ENCODE results near the gene RCCD1.
A peak's percentile ranks its signal among the peaks of the same experiment; 100 is the strongest.

RCCD1 gene

GRCh38 chr15:90952901-90953677 lies 1.6 kb upstream of the RCCD1 start:
- no peak for DNase-seq (ENCODE audit: low read depth)
- no peak for TF ChIP-seq CTCF (conservative IDR thresholded peaks at IDR 0.05; ENCODE audit: control insufficient read depth, insufficient read depth, low read depth, low read length)
- no peak overlapping the region for H3K4me3 ChIP-seq (ENCODE audit: control insufficient read depth, low read depth, low read length)

- DNase-seq (ENCODE audit: low read depth), result no peak
- no peak for TF ChIP-seq CTCF (conservative IDR thresholded peaks at IDR 0.05; ENCODE audit: control insufficient read depth, insufficient read depth, low read depth, low read length)
- peak overlapping the region; percentile 73 for H3K4me3 ChIP-seq (ENCODE audit: control insufficient read depth, low read depth, low read length)
Observed at GRCh38 chr15:90953947-90954711, 555 bp upstream of the RCCD1 start.

GRCh38 chr15:90955624-90956273 lies 1.1 kb downstream of the RCCD1 start:
- H3K4me3 ChIP-seq (ENCODE audit: control insufficient read depth, low read depth, low read length), result peak overlapping the region; percentile 73
- DNase-seq (ENCODE audit: low read depth), result no peak
- no peak for TF ChIP-seq CTCF (conservative IDR thresholded peaks at IDR 0.05; ENCODE audit: control insufficient read depth, insufficient read depth, low read depth, low read length)

- peak overlapping the region; percentile 73 for H3K4me3 ChIP-seq (ENCODE audit: control insufficient read depth, low read depth, low read length)
- DNase-seq (ENCODE audit: low read depth), result peak; percentile 59
- peak; percentile 47 for TF ChIP-seq CTCF (conservative IDR thresholded peaks at IDR 0.05; ENCODE audit: control insufficient read depth, insufficient read depth, low read depth, low read length)
Observed at GRCh38 chr15:90956274-90957030, 1.8 kb downstream of the RCCD1 start.

- DNase-seq (ENCODE audit: low read depth), result peak; percentile 64
- no peak for TF ChIP-seq CTCF (conservative IDR thresholded peaks at IDR 0.05; ENCODE audit: control insufficient read depth, insufficient read depth, low read depth, low read length)
- peak overlapping the region; percentile 55 for H3K4me3 ChIP-seq (ENCODE audit: control insufficient read depth, low read depth, low read length)
Observed at GRCh38 chr15:90957031-90957790, 2.5 kb downstream of the RCCD1 start.

All from fibroblast of mammary gland (primary cell).